ENCODE results near the gene ESPNL. TPM values are rescaled to one million over a fixed set of nuclear protein-coding genes. Genes with fewer than 3 reads are reported as not detected.

ESPNL gene
- total RNA-seq, 2 donors from 2014 or later = 0.15 to 0.26 TPM

GRCh38 chr2:238097201-238097987 lies 2.7 kb upstream of the ESPNL start:
- ATAC-seq = no peak
- DNase-seq = no peak
- intact Hi-C loops (cut with DNase I) = no loop called here

- intact Hi-C loops (cut with DNase I) = no loop called here
- peak; percentile 82 for DNase-seq
- peak; percentile 91 to 94 for ATAC-seq
These were observed 1.9 kb upstream of the ESPNL start for GRCh38 chr2:238097988-238098871.

- ATAC-seq = peak; percentile 19 to 31
- no peak for DNase-seq
- intact Hi-C loops (cut with DNase I) = no loop called here
These were observed 1.0 kb upstream of the ESPNL start for GRCh38 chr2:238098901-238099713.

GRCh38 chr2:238099714-238100048 lies 459 bp upstream of the ESPNL start:
- no peak for DNase-seq
- no peak for ATAC-seq
- intact Hi-C loops (cut with DNase I) = no loop called here

- no peak for DNase-seq
- ATAC-seq = no peak
- intact Hi-C loops (cut with DNase I) = no loop called here
These were observed 956 bp downstream of the ESPNL start for GRCh38 chr2:238100821-238101771.

GRCh38 chr2:238101891-238102841 lies 2.0 kb downstream of the ESPNL start:
- no peak for ATAC-seq
- intact Hi-C loops (cut with DNase I) = no loop called here
- DNase-seq = no peak

- intact Hi-C loops (cut with DNase I) = no loop called here
- DNase-seq (no peak), ATAC-seq (no peak)
These were observed 2.7 kb downstream of the ESPNL start for GRCh38 chr2:238102865-238103264.

- DNase-seq (no peak), ATAC-seq (no peak)
- intact Hi-C loops (cut with DNase I) = no loop called here
These were observed 3.5 kb downstream of the ESPNL start for GRCh38 chr2:238103465-238104225.

GRCh38 chr2:238104226-238104690 lies 4.1 kb downstream of the ESPNL start:
- intact Hi-C loops (cut with DNase I) = no loop called here
- no peak for ATAC-seq
- DNase-seq = no peak

GRCh38 chr2:238104691-238105371 lies 4.7 kb downstream of the ESPNL start:
- no peak for ATAC-seq
- no peak for DNase-seq
- intact Hi-C loops (cut with DNase I) = no loop called here

GRCh38 chr2:238105506-238106338 lies 5.6 kb downstream of the ESPNL start:
- no peak for ATAC-seq
- intact Hi-C loops (cut with DNase I) = no loop called here
- DNase-seq = no peak

- no peak for DNase-seq
- intact Hi-C loops (cut with DNase I) = no loop called here
These were observed 6.2 kb downstream of the ESPNL start for GRCh38 chr2:238106339-238106697.

GRCh38 chr2:238106698-238107524 lies 6.8 kb downstream of the ESPNL start:
- ATAC-seq (no peak), DNase-seq (no peak)
- intact Hi-C loops (cut with DNase I) = no loop called here

More at GRCh38 chr2:238106339-238106697, 6.2 kb downstream of the ESPNL start:
- no peak for ATAC-seq

Measured in left cardiac atrium (tissue), 4 donors.